GM08714 (cell line): ENCODE data around the gene ZBTB24.
"Not testable (repeated sequence)": the region's sequence is repeated elsewhere in the genome, so short reads cannot be mapped to it uniquely, and the experiment has no call there.

Experiments
- H3K4me3 ChIP-seq: fragments of 200-500 bp; sonication (Bioruptor generic); 2 replicates; pipeline ENCODE4 v1.5.1; 2014; ENCODE audit warnings: mild to moderate bottlenecking, low read length, inconsistent platforms
- ZNF274 ChIP-seq: IDR thresholded peaks from 2 replicates; pipeline ENCODE4 v1.6.1; 2012; ENCODE audit warnings: mild to moderate bottlenecking, low read depth, low read length

The ZBTB24 gene

GRCh38 chr6:109467696-109468095 lies 15.3 kb downstream of the ZBTB24 start:
- H3K4me3 ChIP-seq: no peak overlapping the region
- no peak for TF ChIP-seq ZNF274

- no peak for TF ChIP-seq ZNF274
- no peak overlapping the region for H3K4me3 ChIP-seq
These were observed 16.7 kb downstream of the ZBTB24 start for GRCh38 chr6:109466212-109466923.

GRCh38 chr6:109465772-109466171 lies 17.2 kb downstream of the ZBTB24 start:
- H3K4me3 ChIP-seq: no peak overlapping the region
- TF ChIP-seq ZNF274: no peak

- H3K4me3 ChIP-seq: no peak overlapping the region
- no peak for TF ChIP-seq ZNF274
These were observed 21.1 kb downstream of the ZBTB24 start for GRCh38 chr6:109461733-109462526.

- H3K4me3 ChIP-seq: not testable (repeated sequence)
These were observed 21.8 kb downstream of the ZBTB24 start for GRCh38 chr6:109461205-109461604.

- TF ChIP-seq ZNF274: no peak
- H3K4me3 ChIP-seq: no peak overlapping the region
These were observed 22.7 kb downstream of the ZBTB24 start for GRCh38 chr6:109460161-109460829.

- TF ChIP-seq ZNF274: no peak
These were observed 24.1 kb downstream of the ZBTB24 start for GRCh38 chr6:109458774-109459531.

GRCh38 chr6:109457562-109457996 lies 25.4 kb downstream of the ZBTB24 start:
- TF ChIP-seq ZNF274: no peak
- H3K4me3 ChIP-seq: no peak overlapping the region

More at GRCh38 chr6:109458774-109459531, 24.1 kb downstream of the ZBTB24 start:
- no peak overlapping the region for H3K4me3 ChIP-seq

GRCh38 chr6:109456710-109457561 lies 26.1 kb downstream of the ZBTB24 start:
- TF ChIP-seq ZNF274: no peak
- H3K4me3 ChIP-seq: peak overlapping the region; percentile 70; the same call in 1 of the 2 replicates

GRCh38 chr6:109456111-109456583 lies 26.9 kb downstream of the ZBTB24 start:
- H3K4me3 ChIP-seq: peak overlapping the region; percentile 70
- TF ChIP-seq ZNF274: no peak

- peak within 1 kb of the TSS; percentile 90 for H3K4me3 ChIP-seq
These were observed 27.4 kb downstream of the ZBTB24 start, which contains the start of gene MICAL1 for GRCh38 chr6:109455437-109456110. Gene MICAL1 (minus strand): TSS chr6:109455772. CDS start chr6:109454196, 1,576 bp downstream.

GRCh38 chr6:109454496-109455436 lies 28.3 kb downstream of the ZBTB24 start:
- peak overlapping the region; percentile 90 for H3K4me3 ChIP-seq
- TF ChIP-seq ZNF274: no peak

More at GRCh38 chr6:109455437-109456110, 27.4 kb downstream of the ZBTB24 start, which contains the start of gene MICAL1:
- TF ChIP-seq ZNF274: no peak
